HFFc6 (cell line): Measurements from ENCODE around the gene POMGNT2. TPM values are rescaled to one million over a fixed set of nuclear protein-coding genes. Genes with fewer than 3 reads are reported as not detected.

Experiments used
- DNase-seq: peaks from one replicate; pipeline ENCODE4 v3.0.0-alpha.2; 2018
- H3K27ac Mint-ChIP-seq: 2 replicates; pipeline ENCODE4 v1.8.0; 2020; ENCODE audit warnings: mild to moderate bottlenecking, mixed read lengths
- H3K27me3 Mint-ChIP-seq: 2 replicates; pipeline ENCODE4 v1.8.0; 2021; ENCODE audit warnings: mild to moderate bottlenecking, moderate library complexity, mixed read lengths; ENCODE audit not compliant: insufficient read depth
- H3K36me3 Mint-ChIP-seq: 2 replicates; pipeline ENCODE4 v1.8.0; 2021; ENCODE audit warnings: low read depth, mixed read lengths
- H3K4me1 Mint-ChIP-seq: 2 replicates; pipeline ENCODE4 v1.8.0; 2020; ENCODE audit warnings: low read depth, mixed read lengths
- H3K4me3 Mint-ChIP-seq: 2 replicates; pipeline ENCODE4 v1.8.0; 2020; ENCODE audit warnings: mild to moderate bottlenecking, moderate library complexity, mixed read lengths
- H3K9me3 Mint-ChIP-seq: 2 replicates; pipeline ENCODE4 v1.8.0; 2020; ENCODE audit warnings: mild to moderate bottlenecking, mixed read lengths
- CTCF ChIP-seq: fragments of 200-600 bp; sonication (generic); IDR thresholded peaks from 2 replicates; pipeline ENCODE4 v1.5.0; 2021; ENCODE audit warnings: antibody characterized with exemption, mild to moderate bottlenecking
- total RNA-seq, 6 experiments: library from RNA; stranded (reverse); fragmentation: NEBNext Ultra II Directional; extraction: Animal tissue kit (Norgen Biotek cat#: 25700); gene quantifications; 2 replicates in 1 of 6; 3 replicates in 5 of 6; pipeline ENCODE4 v1.2.3, GENCODE V29; 2021

POMGNT2 gene
- total RNA-seq, 6 experiments from 2014 or later = 6.7 to 10.4 (median 8.2) TPM

DNA sequence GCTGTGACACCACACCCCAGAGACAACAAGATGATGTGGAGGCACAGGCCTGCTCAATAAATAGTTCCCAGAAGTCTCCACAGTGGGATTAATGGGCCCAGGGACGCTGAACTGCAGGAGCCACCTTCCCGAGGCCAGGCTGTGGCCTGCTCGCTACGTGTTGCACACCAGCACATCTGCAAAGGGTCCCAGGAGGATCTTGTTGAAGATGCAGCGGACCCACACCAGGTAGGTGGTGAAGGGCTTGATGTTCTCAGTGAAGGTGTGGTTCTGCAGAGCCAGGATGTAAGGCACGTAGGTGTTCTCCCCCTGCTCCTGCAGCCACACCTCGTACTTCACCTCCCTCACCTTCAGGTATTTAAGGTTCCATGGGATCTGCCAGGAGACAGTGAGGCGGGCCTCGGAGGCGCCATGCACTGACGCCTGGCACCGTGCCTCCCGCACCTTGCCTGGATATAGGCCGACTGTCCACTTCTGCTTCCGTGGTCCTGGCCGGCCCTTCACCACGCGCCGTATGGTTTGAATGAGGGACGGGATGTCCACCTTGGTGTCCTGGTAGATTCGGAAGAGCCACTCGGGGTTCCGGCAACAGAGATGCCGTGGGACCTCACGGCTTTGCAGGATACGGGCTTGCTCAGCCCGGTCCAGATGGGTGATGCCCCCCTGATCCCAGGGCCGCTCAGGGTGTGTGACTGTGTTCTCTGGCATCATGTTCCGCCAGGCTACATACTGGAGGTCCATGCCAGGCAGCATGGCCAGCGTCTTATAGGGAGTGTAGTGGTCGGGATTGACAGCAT lies 26.1 kb downstream of the POMGNT2 start:
- Mint-ChIP-seq H3K27me3 (peaks cover 1% of the 10 kb centered on the region; the same call in 1 of the 2 replicates), H3K27ac (no peak overlapping the region), H3K4me3 (no peak overlapping the region), H3K36me3 (peaks cover 8% of the 10 kb centered on the region), H3K9me3 (no peaks in the 10 kb centered on the region), H3K4me1 (no peaks in the 10 kb centered on the region)
- DNase-seq = no peak
- TF ChIP-seq CTCF = no peak

- no peaks in the 10 kb centered on the region for H3K4me1 Mint-ChIP-seq
- H3K36me3 Mint-ChIP-seq = peaks cover 8% of the 10 kb centered on the region
- DNase-seq = no peak
- TF ChIP-seq CTCF = no peak
- no peaks in the 10 kb centered on the region for H3K9me3 Mint-ChIP-seq
- H3K4me3 Mint-ChIP-seq = no peak overlapping the region
- H3K27ac Mint-ChIP-seq = no peak overlapping the region
- peaks cover 4% of the 10 kb centered on the region; the same call in 1 of the 2 replicates for H3K27me3 Mint-ChIP-seq
Observed at GRCh38 chr3:43077707-43078106, 28.2 kb downstream of the POMGNT2 start.

DNA sequence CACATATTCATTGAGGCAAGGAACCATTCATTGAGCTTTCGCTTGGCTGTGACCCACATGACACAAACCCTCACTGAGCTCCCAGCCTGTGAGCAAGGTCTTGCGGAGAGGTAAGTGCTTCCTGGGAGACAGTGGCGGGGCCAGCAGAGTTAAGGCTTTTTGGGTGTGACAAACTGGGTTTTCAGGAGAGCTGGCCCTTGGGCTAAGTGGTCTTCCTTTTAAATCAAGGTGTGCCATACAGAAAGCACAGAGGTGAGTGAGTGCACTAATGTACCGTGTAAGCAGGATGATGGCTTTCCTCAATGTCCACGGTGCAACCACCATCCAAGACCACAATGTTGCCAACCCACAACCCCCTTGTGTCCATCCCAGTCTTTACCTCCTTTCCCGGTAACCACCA lies 28.6 kb downstream of the POMGNT2 start:
- Mint-ChIP-seq H3K27ac (no peak overlapping the region), H3K9me3 (no peaks in the 10 kb centered on the region), H3K27me3 (peaks cover 6% of the 10 kb centered on the region), H3K4me3 (no peak overlapping the region), H3K36me3 (peaks cover 8% of the 10 kb centered on the region), H3K4me1 (no peaks in the 10 kb centered on the region)
- no peak for TF ChIP-seq CTCF
- no peak for DNase-seq

DNA sequence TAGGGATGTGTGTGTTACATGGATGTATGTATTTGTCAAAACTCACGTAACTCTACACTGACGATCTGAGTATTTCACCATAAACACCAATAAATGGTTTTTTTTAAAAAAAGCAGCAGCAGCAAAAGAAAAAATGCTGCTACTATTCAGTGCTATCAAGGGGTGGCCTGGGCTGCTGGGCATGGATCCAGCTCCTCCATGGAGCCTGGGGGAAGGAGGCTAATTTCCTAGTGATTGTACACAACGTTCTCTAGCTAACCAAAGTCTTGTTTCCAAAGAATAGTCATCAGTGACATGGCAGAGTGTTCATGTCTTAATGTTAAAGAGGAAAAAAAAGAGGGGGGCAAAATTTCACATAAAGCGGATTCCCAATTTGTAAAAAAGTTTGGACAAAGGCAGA lies 29.0 kb downstream of the POMGNT2 start:
- TF ChIP-seq CTCF = no peak
- DNase-seq = no peak
- Mint-ChIP-seq H3K27ac (no peak overlapping the region), H3K4me1 (no peaks in the 10 kb centered on the region), H3K9me3 (no peaks in the 10 kb centered on the region), H3K36me3 (peaks cover 8% of the 10 kb centered on the region), H3K27me3 (peaks cover 10% of the 10 kb centered on the region), H3K4me3 (no peak overlapping the region)

- Mint-ChIP-seq H3K27ac (no peak overlapping the region), H3K9me3 (no peaks in the 10 kb centered on the region), H3K4me3 (no peak overlapping the region), H3K27me3 (peaks cover 10% of the 10 kb centered on the region), H3K36me3 (peaks cover 8% of the 10 kb centered on the region), H3K4me1 (no peaks in the 10 kb centered on the region)
- no peak for TF ChIP-seq CTCF
- no peak for DNase-seq
Observed at GRCh38 chr3:43075904-43076661, 29.8 kb downstream of the POMGNT2 start.
